GM12865 (cell line): ENCODE data around the gene CRAMP1.

Experiments used
- DNase-seq: peaks from one replicate; pipeline ENCODE4 v3.0.0; 2010; ENCODE audit warnings: low read depth
- H3K4me3 ChIP-seq: 2 replicates; pipeline ENCODE4 v1.5.1; 2011; ENCODE audit warnings: mild to moderate bottlenecking, low read depth, low read length, control low read depth
- TF ChIP-seq, protein P1 (sequence below): IDR thresholded peaks from 2 replicates; pipeline ENCODE4 v1.5.1; 2011; ENCODE audit warnings: low read length, control low read depth, low read depth, inconsistent platforms; ENCODE audit not compliant: insufficient read depth; ENCODE audit errors: missing control alignments

Gene CRAMP1

GRCh38 chr16:1669698-1670097 is 57.5 kb downstream of the CRAMP1 start:
- H3K4me3 ChIP-seq = no peak overlapping the region
- TF ChIP-seq, protein P1, sequence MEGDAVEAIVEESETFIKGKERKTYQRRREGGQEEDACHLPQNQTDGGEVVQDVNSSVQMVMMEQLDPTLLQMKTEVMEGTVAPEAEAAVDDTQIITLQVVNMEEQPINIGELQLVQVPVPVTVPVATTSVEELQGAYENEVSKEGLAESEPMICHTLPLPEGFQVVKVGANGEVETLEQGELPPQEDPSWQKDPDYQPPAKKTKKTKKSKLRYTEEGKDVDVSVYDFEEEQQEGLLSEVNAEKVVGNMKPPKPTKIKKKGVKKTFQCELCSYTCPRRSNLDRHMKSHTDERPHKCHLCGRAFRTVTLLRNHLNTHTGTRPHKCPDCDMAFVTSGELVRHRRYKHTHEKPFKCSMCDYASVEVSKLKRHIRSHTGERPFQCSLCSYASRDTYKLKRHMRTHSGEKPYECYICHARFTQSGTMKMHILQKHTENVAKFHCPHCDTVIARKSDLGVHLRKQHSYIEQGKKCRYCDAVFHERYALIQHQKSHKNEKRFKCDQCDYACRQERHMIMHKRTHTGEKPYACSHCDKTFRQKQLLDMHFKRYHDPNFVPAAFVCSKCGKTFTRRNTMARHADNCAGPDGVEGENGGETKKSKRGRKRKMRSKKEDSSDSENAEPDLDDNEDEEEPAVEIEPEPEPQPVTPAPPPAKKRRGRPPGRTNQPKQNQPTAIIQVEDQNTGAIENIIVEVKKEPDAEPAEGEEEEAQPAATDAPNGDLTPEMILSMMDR = no peak
- no peak for DNase-seq

DNA sequence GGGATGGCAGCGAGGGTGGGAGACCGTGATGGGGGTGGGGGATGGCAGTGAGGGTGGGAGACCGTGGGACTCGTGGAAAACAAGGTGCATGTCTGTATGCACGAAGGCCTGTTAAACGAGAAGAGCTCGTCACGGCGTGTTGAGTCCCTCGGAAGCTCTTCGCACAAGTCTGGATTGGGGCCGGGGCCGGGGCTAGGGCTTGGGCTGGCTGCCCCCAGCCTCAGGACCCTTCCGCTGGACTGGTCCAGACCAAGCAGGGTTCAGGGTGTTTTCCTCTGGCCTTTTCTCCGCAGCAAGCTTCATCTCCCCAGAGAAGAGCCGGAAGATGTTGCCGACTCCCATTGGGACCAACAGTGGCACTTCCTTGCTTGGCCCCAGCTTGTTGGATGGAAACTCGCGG is 58.2 kb downstream of the CRAMP1 start:
- DNase-seq = no peak
- no peak overlapping the region for H3K4me3 ChIP-seq
- TF ChIP-seq, protein P1 = no peak

GRCh38 chr16:1670866-1671265 is 58.7 kb downstream of the CRAMP1 start:
- TF ChIP-seq, protein P1 = no peak
- DNase-seq = no peak
- H3K4me3 ChIP-seq = no peak overlapping the region

DNA sequence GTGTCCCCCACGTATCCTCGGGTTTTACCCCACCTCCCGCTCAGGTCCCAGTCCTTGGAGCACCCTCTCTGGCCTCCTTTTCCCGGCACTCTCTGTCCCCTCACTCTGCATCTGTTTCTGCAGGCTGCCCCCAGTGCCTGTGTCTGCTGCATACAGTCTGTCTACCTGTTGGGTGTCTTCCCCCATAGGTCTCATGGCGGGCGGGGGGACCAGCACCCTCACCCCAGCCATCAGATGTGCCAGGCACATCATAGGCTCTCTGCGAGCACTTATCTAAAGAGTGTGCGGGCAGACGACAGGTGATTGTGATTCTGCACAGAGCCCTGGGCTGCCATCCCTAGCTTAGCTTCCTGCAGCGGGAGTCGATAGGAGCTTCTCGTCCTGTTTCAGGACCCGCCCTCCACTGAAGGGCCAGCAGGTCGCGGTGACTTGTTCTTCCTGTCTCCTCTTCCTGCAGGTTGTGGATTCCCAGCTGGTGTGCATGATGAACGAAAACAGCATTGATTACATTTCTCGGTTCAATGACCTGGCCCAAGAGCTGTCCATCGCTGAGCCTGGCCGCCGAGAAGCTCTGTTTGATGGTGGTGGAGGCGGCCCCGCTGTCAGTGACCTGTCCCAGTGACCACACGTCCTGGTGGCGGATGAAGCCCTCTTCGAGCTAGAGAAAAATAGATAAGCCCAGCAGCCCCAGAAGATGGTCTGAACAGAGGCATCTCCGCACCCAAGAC is 61.4 kb downstream of the CRAMP1 start:
- H3K4me3 ChIP-seq = no peak overlapping the region
- TF ChIP-seq, protein P1 = no peak
- DNase-seq = no peak

DNA sequence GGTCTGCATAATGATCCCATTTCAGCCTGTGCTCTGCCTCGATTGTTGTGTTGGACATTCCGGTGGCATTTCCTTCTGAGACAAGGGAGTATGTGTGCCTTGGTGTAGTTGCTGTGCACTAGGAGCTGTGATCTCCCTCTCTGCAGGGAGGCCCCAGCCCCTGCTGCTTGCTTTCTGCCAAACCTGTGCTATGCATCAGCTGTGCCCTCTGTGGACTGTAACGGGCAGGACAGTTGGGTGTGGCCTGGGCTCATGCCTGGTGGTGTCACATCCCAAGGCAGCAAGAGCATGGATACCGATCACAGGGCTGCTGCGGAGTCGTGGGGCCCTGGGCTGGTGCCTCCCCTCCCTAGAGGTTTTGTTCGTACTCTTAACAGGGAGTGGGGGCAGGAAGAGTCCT is 62.1 kb downstream of the CRAMP1 start:
- TF ChIP-seq, protein P1 = no peak
- no peak for DNase-seq
- no peak overlapping the region for H3K4me3 ChIP-seq

DNA sequence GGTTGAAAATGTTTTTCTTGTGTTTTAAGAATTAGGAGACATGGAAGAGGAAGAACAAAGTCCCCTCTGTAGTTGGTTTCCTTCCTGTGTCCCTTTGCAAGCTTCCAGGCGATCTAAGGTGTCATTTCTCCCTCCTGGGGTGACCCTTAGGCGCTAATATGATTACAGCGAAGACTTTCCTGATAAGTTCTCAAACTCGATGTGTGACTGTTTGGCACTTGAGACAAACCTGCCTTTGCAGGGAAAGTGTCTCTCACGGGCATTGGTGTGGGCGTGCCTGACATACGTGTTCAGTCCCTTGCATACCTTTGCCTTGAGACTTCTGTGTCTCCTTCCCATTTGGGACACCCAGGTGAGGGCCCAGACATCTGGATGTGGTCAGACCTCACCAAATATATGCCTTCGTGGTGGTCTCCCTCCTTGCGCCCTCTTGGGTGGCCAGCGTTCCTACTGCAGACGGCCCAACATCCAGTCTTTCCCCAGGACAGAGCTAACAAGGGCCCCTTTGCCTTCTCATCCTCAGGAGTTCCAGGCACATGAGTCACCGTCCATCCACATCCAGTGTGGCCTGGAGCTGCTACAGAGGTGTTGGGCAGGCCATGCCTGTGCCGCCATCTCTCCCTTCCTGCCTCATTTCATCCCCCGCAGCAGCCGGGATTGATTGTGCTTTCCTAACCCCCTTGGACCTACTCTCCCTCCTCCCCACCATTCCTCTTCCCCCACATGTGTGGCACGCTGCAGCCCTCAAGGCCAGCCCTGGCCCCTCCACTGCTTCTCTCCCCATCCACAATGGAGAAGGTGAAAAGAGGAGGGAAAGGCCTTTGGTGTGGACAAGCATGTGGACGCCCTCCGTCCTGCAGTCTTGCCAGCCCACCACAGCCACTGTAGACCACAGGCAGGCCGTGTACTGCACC is 62.8 kb downstream of the CRAMP1 start:
- DNase-seq = no peak
- TF ChIP-seq, protein P1 = no peak
- no peak overlapping the region for H3K4me3 ChIP-seq

DNA sequence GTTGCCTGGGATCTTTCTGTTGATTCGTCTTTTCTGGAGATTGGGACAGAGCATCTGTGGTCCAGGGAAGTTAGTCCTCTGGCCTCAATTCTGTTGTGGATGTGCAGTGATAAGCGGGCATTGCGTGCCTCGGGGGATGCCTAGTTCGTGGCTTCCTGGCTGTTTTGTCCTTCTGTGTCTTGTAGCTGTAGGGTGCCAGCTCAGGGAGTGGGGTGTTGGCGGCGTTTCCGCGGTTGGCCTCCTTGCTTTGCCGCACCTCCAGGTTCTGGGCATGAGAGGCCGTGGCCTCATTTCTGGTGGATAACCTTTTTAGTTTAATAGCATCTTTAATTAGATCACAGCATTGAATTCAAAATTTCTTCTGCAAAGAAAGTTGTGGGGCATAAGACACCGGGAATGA is 64.5 kb downstream of the CRAMP1 start:
- no peak overlapping the region for H3K4me3 ChIP-seq
- DNase-seq = no peak
- TF ChIP-seq, protein P1 = no peak
